Right atrium auricular region (tissue), 2 donors: ENCODE data around the gene GLI3. TPM values are rescaled to one million over a fixed set of nuclear protein-coding genes. Genes with fewer than 3 reads are reported as not detected.
A peak's percentile ranks its signal among the peaks of the same experiment; 100 is the strongest.

ENCODE experiments used
- DNase-seq: peaks from one replicate; pipeline ENCODE4 v3.0.0-alpha.2; 2019; ENCODE audit warnings: low spot score
- H3K27ac ChIP-seq, 2 donors: fragments of 200-600 bp; sonication (generic); 1 replicate in 1 of 2; 2 replicates in 1 of 2; pipeline ENCODE4 v1.5.1; 2016 to 2019
- H3K27me3 ChIP-seq, 2 donors: fragments of 200-600 bp; sonication (generic); one replicate each; pipeline versions ENCODE4 v1.5.1 to v1.6.0; 2017 to 2019
- H3K36me3 ChIP-seq: fragments of 200-600 bp; sonication (generic); one replicate; pipeline ENCODE4 v1.5.1; 2016
- H3K4me1 ChIP-seq, 2 donors: fragments of 200-600 bp; sonication (generic); one replicate each; pipeline versions ENCODE4 v1.5.1 to v1.6.0; 2017 to 2019
- H3K4me3 ChIP-seq, 2 donors: fragments of 200-600 bp; sonication (generic); 1 replicate in 1 of 2; 2 replicates in 1 of 2; pipeline ENCODE4 v1.5.1; 2017 to 2019; ENCODE audit warnings: mild to moderate bottlenecking in 1 of 2, moderate library complexity in 1 of 2
- H3K9me3 ChIP-seq, 2 donors: fragments of 200-600 bp; sonication (generic); one replicate each; pipeline ENCODE4 v1.5.1; 2019
- CTCF ChIP-seq, 2 donors: fragments of 200-600 bp; sonication (generic); IDR thresholded peaks; one replicate each; pipeline ENCODE4 v1.5.1; 2019; ENCODE audit warnings: antibody characterized with exemption in 2 of 2
- total RNA-seq, 2 donors: library from RNA; depleted of rRNA; stranded (reverse); fragments of >200 nt; gene quantifications; one replicate each; pipeline ENCODE4 v1.1.0, GENCODE V29; 2016

GLI3 gene
- total RNA-seq, 2 donors from 2014 or later, result 1.5 to 2.0 TPM

DNA sequence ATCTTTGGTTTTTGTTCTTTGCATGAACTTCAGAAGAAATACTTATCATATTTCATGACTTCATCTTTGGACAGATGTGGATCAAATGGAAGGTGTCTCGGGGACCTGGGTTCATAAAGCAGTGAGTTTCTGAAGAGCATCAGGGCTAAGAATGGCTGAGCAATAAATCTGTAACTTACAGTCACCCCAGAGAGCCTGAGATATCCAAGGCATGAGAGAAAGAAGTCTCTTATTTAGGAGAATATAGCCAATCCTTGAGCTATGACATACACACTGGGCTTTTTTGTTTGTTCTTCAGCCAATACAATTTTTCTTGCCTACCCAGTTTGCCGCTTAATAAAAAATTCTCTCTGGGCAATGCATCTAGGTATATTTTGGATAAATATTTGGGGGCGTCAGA is 281.6 kb downstream of the GLI3 start:
- no peak for TF ChIP-seq CTCF (IDR thresholded peaks at IDR 0.05)
- DNase-seq, result no peak
- Histone ChIP-seq H3K36me3 (no peaks in the 10 kb centered on the region), H3K9me3 (no peaks in the 10 kb centered on the region), H3K4me1 (peaks cover 0 to 29% of the 10 kb centered on the region in 2 donors), H3K27me3 (no peaks in the 10 kb centered on the region), H3K27ac (no peak overlapping the region), H3K4me3 (no peak overlapping the region)

GRCh38 chr7:41954976-41955375 is 282.0 kb downstream of the GLI3 start:
- Histone ChIP-seq H3K4me1 (peaks cover 0 to 29% of the 10 kb centered on the region in 2 donors), H3K4me3 (no peak overlapping the region), H3K27me3 (no peaks in the 10 kb centered on the region), H3K27ac (no peak overlapping the region), H3K36me3 (no peaks in the 10 kb centered on the region), H3K9me3 (no peaks in the 10 kb centered on the region)
- no peak for DNase-seq
- no peak for TF ChIP-seq CTCF (IDR thresholded peaks at IDR 0.05)

GRCh38 chr7:41948503-41948902 is 288.5 kb downstream of the GLI3 start:
- no peaks in the 10 kb centered on the region for H3K36me3 ChIP-seq
- no peaks in the 10 kb centered on the region for H3K27me3 ChIP-seq
- DNase-seq, result no peak
- H3K4me3 ChIP-seq, result no peak overlapping the region
- TF ChIP-seq CTCF (IDR thresholded peaks at IDR 0.05), result no peak
- H3K27ac ChIP-seq, result no peak overlapping the region
- H3K4me1 ChIP-seq, result no peaks in the 10 kb centered on the region
- H3K9me3 ChIP-seq, result no peaks in the 10 kb centered on the region

- H3K36me3 ChIP-seq, result no peaks in the 10 kb centered on the region
- peaks cover 0 to 10% of the 10 kb centered on the region in 2 donors for H3K27me3 ChIP-seq
- no peak overlapping the region for H3K27ac ChIP-seq
- H3K4me1 ChIP-seq, result peaks cover 0 to 7% of the 10 kb centered on the region in 2 donors
- H3K4me3 ChIP-seq, result no peak overlapping the region
- TF ChIP-seq CTCF (IDR thresholded peaks at IDR 0.05), result peak; percentile 82 to 98
- no peaks in the 10 kb centered on the region for H3K9me3 ChIP-seq
- peak; percentile 82 for DNase-seq
Observed at GRCh38 chr7:41943094-41943577, 293.9 kb downstream of the GLI3 start.

- TF ChIP-seq CTCF (IDR thresholded peaks at IDR 0.05), result no peak
- Histone ChIP-seq H3K4me3 (no peak overlapping the region), H3K4me1 (peaks cover 0 to 7% of the 10 kb centered on the region in 2 donors), H3K9me3 (no peaks in the 10 kb centered on the region), H3K36me3 (no peaks in the 10 kb centered on the region), H3K27ac (no peak overlapping the region), H3K27me3 (peaks cover 0 to 10% of the 10 kb centered on the region in 2 donors)
- no peak for DNase-seq
Observed at GRCh38 chr7:41942468-41943093, 294.4 kb downstream of the GLI3 start.
